ENCODE results near the gene ADCY10.
"Not testable (repeated sequence)": the region's sequence is repeated elsewhere in the genome, so short reads cannot be mapped to it uniquely, and the experiment has no call there.

ADCY10 gene

GRCh38 chr1:167832693-167833092 lies 81.2 kb downstream of the ADCY10 start:
- Histone ChIP-seq H4K91ac (ENCODE audit: low read depth, low read length) (peak overlapping the region; percentile 27), H3K9ac (ENCODE audit: low read length) (no peak overlapping the region), H3K4me3 (ENCODE audit: low read depth, low read length) (no peak overlapping the region), H3K27ac (ENCODE audit: low read depth, low read length) (no peak overlapping the region), H3K4me2 (ENCODE audit: low read length) (no peak overlapping the region), H3K27me3 (ENCODE audit: insufficient read depth, low read length) (no peaks in the 10 kb centered on the region), H2BK5ac (ENCODE audit: low read depth, low read length, poor library complexity) (no peak overlapping the region), H2AFZ (ENCODE audit: insufficient read depth, low read length, poor library complexity) (no peak overlapping the region), H3K4ac (ENCODE audit: low read depth, low read length) (no peak overlapping the region), H2AK5ac (ENCODE audit: low read length) (peak overlapping the region; percentile 72), H4K12ac (ENCODE audit: low read depth, low read length) (no peak overlapping the region), H2BK120ac (ENCODE audit: insufficient read depth, low read length, poor library complexity) (peak overlapping the region; percentile 63), H3K14ac (ENCODE audit: low read length) (peak overlapping the region; percentile 53), H3K79me1 (ENCODE audit: low read length) (peaks cover 10% of the 10 kb centered on the region), H4K8ac (ENCODE audit: low read depth, low read length) (no peak overlapping the region), H3K9me3 (ENCODE audit: insufficient read depth, low read depth, low read length) (no peaks in the 10 kb centered on the region), H3K18ac (ENCODE audit: low read length) (peak overlapping the region; percentile 65), H3K4me1 (ENCODE audit: control insufficient read depth in 1 of 2, insufficient read depth in 2 of 2, low read length in 2 of 2) (peaks cover 2 to 8% of the 10 kb centered on the region in 2 experiments), H3K36me3 (ENCODE audit: control insufficient read depth in 1 of 2, insufficient read depth in 2 of 2, low read length in 2 of 2) (no peaks in the 10 kb centered on the region), H2BK12ac (ENCODE audit: low read length) (peak overlapping the region; percentile 77), H3K23ac (ENCODE audit: low read length) (no peak overlapping the region), H3K79me2 (ENCODE audit: control insufficient read depth, insufficient read depth, low read length, poor library complexity) (no peaks in the 10 kb centered on the region)
- WGBS (ENCODE audit: extremely low coverage, insufficient coverage, insufficient read length), result no CpG with 5 or more reads among the region's 5 CpGs
- no peak for DNase-seq

- not testable (repeated sequence) for H3K9me3 ChIP-seq (ENCODE audit: insufficient read depth, low read depth, low read length); H3K18ac ChIP-seq (ENCODE audit: low read length); H3K4me1 ChIP-seq (ENCODE audit: control insufficient read depth in 1 of 2, insufficient read depth in 2 of 2, low read length in 2 of 2); H3K4ac ChIP-seq (ENCODE audit: low read depth, low read length); H3K4me3 ChIP-seq (ENCODE audit: low read depth, low read length); H4K12ac ChIP-seq (ENCODE audit: low read depth, low read length); H3K27me3 ChIP-seq (ENCODE audit: insufficient read depth, low read length); H2BK12ac ChIP-seq (ENCODE audit: low read length); H3K79me1 ChIP-seq (ENCODE audit: low read length); H2AFZ ChIP-seq (ENCODE audit: insufficient read depth, low read length, poor library complexity); H3K9ac ChIP-seq (ENCODE audit: low read length); H3K4me2 ChIP-seq (ENCODE audit: low read length); H3K14ac ChIP-seq (ENCODE audit: low read length); H3K36me3 ChIP-seq (ENCODE audit: control insufficient read depth in 1 of 2, insufficient read depth in 2 of 2, low read length in 2 of 2); H3K23ac ChIP-seq (ENCODE audit: low read length); H3K79me2 ChIP-seq (ENCODE audit: control insufficient read depth, insufficient read depth, low read length, poor library complexity); H2AK5ac ChIP-seq (ENCODE audit: low read length)
- WGBS (ENCODE audit: extremely low coverage, insufficient coverage, insufficient read length), result no CpG with 5 or more reads among the region's 5 CpGs
- DNase-seq, result peak in 1 of 2 donors; percentile 29
- Histone ChIP-seq H4K91ac (ENCODE audit: low read depth, low read length) (peak overlapping the region; percentile 72), H2BK120ac (ENCODE audit: insufficient read depth, low read length, poor library complexity) (peak overlapping the region; percentile 31), H4K8ac (ENCODE audit: low read depth, low read length) (peak overlapping the region; percentile 5), H2BK5ac (ENCODE audit: low read depth, low read length, poor library complexity) (peak overlapping the region; percentile 21), H3K27ac (ENCODE audit: low read depth, low read length) (peak overlapping the region; percentile 75)
Measured at GRCh38 chr1:167830668-167831067, 83.3 kb downstream of the ADCY10 start.

DNA sequence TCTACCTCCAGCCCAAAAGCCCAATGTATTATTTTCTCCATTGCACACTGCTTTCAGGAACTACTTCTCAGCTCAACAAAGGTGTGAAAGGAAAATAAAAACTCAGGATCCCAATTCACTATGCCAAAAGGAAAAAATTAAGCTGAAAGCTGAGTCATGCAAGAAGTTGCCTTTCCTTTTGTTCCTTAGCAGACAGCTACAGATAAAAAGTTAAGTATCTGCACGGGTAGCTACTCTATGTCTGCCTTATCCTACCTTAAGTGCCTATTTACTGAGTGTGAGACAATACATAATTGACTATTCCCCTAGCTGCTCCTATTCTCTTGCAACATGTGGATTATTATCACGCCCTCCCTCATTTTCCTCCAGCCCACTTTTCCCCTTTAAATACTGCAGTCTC lies 84.1 kb downstream of the ADCY10 start:
- H3K36me3 ChIP-seq (ENCODE audit: control insufficient read depth in 1 of 2, insufficient read depth in 2 of 2, low read length in 2 of 2), result no peaks in the 10 kb centered on the region
- H3K4me3 ChIP-seq (ENCODE audit: low read depth, low read length), result no peak overlapping the region
- peaks cover 2 to 8% of the 10 kb centered on the region in 2 experiments for H3K4me1 ChIP-seq (ENCODE audit: control insufficient read depth in 1 of 2, insufficient read depth in 2 of 2, low read length in 2 of 2)
- no peak overlapping the region for H3K9ac ChIP-seq (ENCODE audit: low read length)
- no peak overlapping the region for H3K18ac ChIP-seq (ENCODE audit: low read length)
- H2BK12ac ChIP-seq (ENCODE audit: low read length), result no peak overlapping the region
- DNase-seq, result peak in 1 of 2 donors; percentile 15
- H2AK5ac ChIP-seq (ENCODE audit: low read length), result no peak overlapping the region
- no peak overlapping the region for H4K12ac ChIP-seq (ENCODE audit: low read depth, low read length)
- H3K9me3 ChIP-seq (ENCODE audit: insufficient read depth, low read depth, low read length), result no peaks in the 10 kb centered on the region
- no peak overlapping the region for H3K4ac ChIP-seq (ENCODE audit: low read depth, low read length)
- no peak overlapping the region for H4K91ac ChIP-seq (ENCODE audit: low read depth, low read length)
- no peak overlapping the region for H4K8ac ChIP-seq (ENCODE audit: low read depth, low read length)
- no peak overlapping the region for H2BK120ac ChIP-seq (ENCODE audit: insufficient read depth, low read length, poor library complexity)
- no peak overlapping the region for H3K4me2 ChIP-seq (ENCODE audit: low read length)
- H3K14ac ChIP-seq (ENCODE audit: low read length), result no peak overlapping the region
- H2BK5ac ChIP-seq (ENCODE audit: low read depth, low read length, poor library complexity), result peak overlapping the region; percentile 47
- no peak overlapping the region for H3K23ac ChIP-seq (ENCODE audit: low read length)
- peak overlapping the region; percentile 39 for H3K27ac ChIP-seq (ENCODE audit: low read depth, low read length)
- H3K79me2 ChIP-seq (ENCODE audit: control insufficient read depth, insufficient read depth, low read length, poor library complexity), result no peaks in the 10 kb centered on the region
- no CpG with 5 or more reads among the region's 2 CpGs for WGBS (ENCODE audit: extremely low coverage, insufficient coverage, insufficient read length)
- H2AFZ ChIP-seq (ENCODE audit: insufficient read depth, low read length, poor library complexity), result no peak overlapping the region
- H3K27me3 ChIP-seq (ENCODE audit: insufficient read depth, low read length), result no peaks in the 10 kb centered on the region
- H3K79me1 ChIP-seq (ENCODE audit: low read length), result peaks cover 9% of the 10 kb centered on the region

DNA sequence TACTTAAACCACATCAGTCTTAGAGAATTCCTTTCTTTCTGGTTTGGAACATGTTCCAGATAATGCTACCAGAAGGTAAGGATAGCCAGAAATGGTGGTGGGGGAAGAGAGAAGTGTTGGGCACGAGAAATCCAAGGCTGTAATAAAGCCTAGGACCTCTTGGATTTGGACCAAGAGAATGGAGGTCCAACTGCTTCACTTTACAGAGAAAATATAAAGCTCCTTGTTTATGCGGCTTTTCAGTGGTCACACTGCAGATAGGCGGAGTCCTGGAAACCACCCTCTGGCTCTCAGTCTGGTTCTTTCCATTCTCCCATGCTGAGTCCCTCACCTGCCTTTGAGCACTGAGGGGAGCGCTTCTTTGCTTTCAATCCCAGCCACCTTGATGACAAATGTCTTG lies 87.8 kb downstream of the ADCY10 start:
- Histone ChIP-seq H3K79me2 (ENCODE audit: control insufficient read depth, insufficient read depth, low read length, poor library complexity) (peaks cover 2% of the 10 kb centered on the region), H3K4ac (ENCODE audit: low read depth, low read length) (no peak overlapping the region), H2AK5ac (ENCODE audit: low read length) (no peak overlapping the region), H3K27ac (ENCODE audit: low read depth, low read length) (no peak overlapping the region), H4K8ac (ENCODE audit: low read depth, low read length) (no peak overlapping the region), H3K9me3 (ENCODE audit: insufficient read depth, low read depth, low read length) (no peaks in the 10 kb centered on the region), H3K4me1 (ENCODE audit: control insufficient read depth in 1 of 2, insufficient read depth in 2 of 2, low read length in 2 of 2) (peaks cover 11 to 13% of the 10 kb centered on the region in 2 experiments), H3K4me3 (ENCODE audit: low read depth, low read length) (no peak overlapping the region), H2AFZ (ENCODE audit: insufficient read depth, low read length, poor library complexity) (no peak overlapping the region), H3K9ac (ENCODE audit: low read length) (no peak overlapping the region), H3K4me2 (ENCODE audit: low read length) (no peak overlapping the region), H3K79me1 (ENCODE audit: low read length) (peaks cover 18% of the 10 kb centered on the region), H3K18ac (ENCODE audit: low read length) (no peak overlapping the region), H2BK5ac (ENCODE audit: low read depth, low read length, poor library complexity) (no peak overlapping the region), H4K91ac (ENCODE audit: low read depth, low read length) (no peak overlapping the region), H4K12ac (ENCODE audit: low read depth, low read length) (no peak overlapping the region), H3K36me3 (ENCODE audit: control insufficient read depth in 1 of 2, insufficient read depth in 2 of 2, low read length in 2 of 2) (no peaks in the 10 kb centered on the region), H3K23ac (ENCODE audit: low read length) (no peak overlapping the region), H3K27me3 (ENCODE audit: insufficient read depth, low read length) (no peaks in the 10 kb centered on the region), H2BK120ac (ENCODE audit: insufficient read depth, low read length, poor library complexity) (no peak overlapping the region), H2BK12ac (ENCODE audit: low read length) (no peak overlapping the region), H3K14ac (ENCODE audit: low read length) (no peak overlapping the region)
- WGBS (ENCODE audit: extremely low coverage, insufficient coverage, insufficient read length), result no CpG with 5 or more reads among the region's 4 CpGs
- no peak for DNase-seq

Measured in trophoblast cell (in vitro differentiated cells and primary cell).